Hematopoietic multipotent progenitor cell (in vitro differentiated cells): ENCODE results near the gene PUS10. TPM values are rescaled to one million over a fixed set of nuclear protein-coding genes. Genes with fewer than 3 reads are reported as not detected.
A peak's percentile ranks its signal among the peaks of the same experiment; 100 is the strongest.
"Not testable (repeated sequence)": the region's sequence is repeated elsewhere in the genome, so short reads cannot be mapped to it uniquely, and the experiment has no call there.

ENCODE experiments used
- DNase-seq, 3 donors: peaks; one replicate each; pipeline ENCODE4 v3.0.0-alpha.2; 2011 to 2015; ENCODE audit warnings: low read depth in 2 of 3, low spot score in 2 of 3
- total RNA-seq: library from RNA; depleted of rRNA; stranded (reverse); fragments of >200 nt; gene quantifications from one replicate; pipeline ENCODE4 v1.2.3, GENCODE V29; 2012

The PUS10 gene, protein sequence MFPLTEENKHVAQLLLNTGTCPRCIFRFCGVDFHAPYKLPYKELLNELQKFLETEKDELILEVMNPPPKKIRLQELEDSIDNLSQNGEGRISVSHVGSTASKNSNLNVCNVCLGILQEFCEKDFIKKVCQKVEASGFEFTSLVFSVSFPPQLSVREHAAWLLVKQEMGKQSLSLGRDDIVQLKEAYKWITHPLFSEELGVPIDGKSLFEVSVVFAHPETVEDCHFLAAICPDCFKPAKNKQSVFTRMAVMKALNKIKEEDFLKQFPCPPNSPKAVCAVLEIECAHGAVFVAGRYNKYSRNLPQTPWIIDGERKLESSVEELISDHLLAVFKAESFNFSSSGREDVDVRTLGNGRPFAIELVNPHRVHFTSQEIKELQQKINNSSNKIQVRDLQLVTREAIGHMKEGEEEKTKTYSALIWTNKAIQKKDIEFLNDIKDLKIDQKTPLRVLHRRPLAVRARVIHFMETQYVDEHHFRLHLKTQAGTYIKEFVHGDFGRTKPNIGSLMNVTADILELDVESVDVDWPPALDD
- 5.7 TPM for total RNA-seq

DNA sequence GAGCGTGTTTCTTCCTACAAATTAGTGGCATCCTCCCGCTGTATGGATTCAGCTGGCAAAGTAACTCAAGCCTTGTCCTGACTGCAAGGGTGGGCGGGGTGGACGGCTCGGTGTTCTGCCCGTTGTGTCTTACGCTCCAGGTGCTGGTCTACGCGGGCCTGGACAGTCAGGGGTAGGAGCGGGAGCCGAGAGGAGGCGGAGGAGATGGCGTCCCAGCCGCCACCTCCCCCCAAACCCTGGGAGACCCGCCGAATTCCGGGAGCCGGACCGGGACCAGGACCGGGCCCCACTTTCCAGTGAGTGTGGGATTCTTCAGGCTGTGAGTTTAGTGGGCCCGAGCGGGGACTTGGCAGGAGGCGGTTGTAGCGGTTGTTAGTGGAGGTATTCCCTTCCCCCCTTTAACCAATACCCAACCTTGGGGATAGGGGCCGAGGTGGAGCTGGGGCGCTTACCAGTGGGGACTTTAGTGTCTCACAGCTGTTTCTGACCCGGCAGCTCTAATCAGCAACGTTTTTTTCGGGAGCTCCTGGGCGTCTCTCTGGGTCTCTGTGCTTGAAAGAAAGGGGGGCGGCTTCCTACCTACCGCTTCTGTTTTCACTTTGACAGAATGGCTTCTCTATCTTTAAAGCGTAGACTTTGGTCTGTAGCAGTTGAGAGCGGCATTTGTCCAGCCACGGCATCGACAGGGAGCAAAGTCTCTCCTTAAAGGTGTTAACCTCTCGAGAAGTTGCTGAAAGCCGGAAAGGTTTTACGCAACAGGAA is at the start of gene PUS10, which contains the start of gene PEX13:
TSS of gene PUS10 (minus strand) at position 700 of the 762 bp plus-strand sequence. CDS start 6,365 bp downstream, outside the sequence.
TSS of gene PEX13 (plus strand) at position 165 of the 762 bp plus-strand sequence. CDS start at position 205, 40 bp downstream.
- DNase-seq, result peak; percentile 11 to 71 (median 65)

- DNase-seq, result peak; percentile 63 to 89 (median 82)
Observed at GRCh38 chr2:61065714-61066709, 48.0 kb upstream of the PUS10 start, which contains the start of gene SANBR. TSS of gene SANBR (plus strand) at chr2:61065871. CDS start at chr2:61070351, 4,480 bp downstream.

DNA sequence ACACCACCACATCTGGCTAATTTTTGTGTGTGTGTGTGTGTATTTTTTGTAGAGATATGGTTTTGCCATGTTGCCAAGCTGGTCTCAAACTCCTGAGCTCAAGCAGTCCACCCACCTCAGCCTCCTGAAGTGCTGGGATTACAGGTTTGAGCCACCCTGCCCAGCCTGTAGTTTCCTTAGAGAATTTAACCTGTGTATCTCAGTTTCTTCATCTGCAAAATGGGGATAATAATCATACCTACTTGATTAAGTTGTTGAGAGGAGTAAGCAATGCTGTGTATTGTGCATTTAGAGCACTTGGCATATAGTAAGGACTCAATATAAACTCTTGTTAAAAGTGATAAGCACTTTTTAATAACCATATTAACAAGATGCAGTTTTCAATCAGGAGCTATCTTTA is 41.3 kb upstream of the PUS10 start:
- no peak for DNase-seq

DNA sequence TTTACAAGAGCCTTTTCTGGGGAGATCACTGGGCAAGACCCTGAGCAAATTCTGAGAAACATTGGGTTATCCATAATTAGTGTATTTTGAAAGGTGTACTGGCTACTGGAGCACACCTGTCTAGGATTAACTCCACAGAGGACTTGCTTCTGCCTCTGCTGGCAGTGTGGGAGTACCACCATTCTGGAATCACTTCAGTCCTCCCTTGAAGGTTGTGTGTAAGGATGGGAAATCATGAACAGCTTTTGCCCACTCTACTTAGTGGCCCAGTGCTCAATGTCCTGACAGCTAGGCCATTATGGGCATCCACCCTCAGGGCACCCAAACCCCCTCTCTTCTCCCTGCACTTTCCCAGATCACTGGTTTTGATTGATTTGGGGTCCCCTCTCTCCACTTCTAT is 39.5 kb upstream of the PUS10 start:
- no peak for DNase-seq

GRCh38 chr2:61055557-61055956 is 37.5 kb upstream of the PUS10 start:
- DNase-seq, result peak in 2 of 3 donors; percentile 22 to 68

- DNase-seq, result no peak
Observed at GRCh38 chr2:61045999-61046398, 27.9 kb upstream of the PUS10 start.

DNA sequence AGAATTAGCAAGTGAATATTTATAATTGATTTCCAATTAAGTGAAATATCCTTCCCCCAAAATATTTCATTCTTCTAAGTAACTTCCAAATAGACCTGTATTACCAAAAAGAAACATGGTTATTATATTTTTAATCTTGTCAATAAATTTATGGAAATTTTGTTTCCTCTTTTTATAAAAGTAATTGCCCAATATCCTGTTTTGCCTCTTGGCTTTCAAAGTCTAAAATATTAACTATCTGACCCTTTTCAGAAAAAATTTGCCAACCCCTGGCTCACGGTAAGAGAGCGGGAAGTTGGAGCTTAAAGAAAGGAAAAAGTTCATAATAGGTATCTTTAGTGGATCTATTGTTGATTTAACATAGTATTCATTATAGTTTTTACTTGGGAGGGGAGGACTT is 27.2 kb upstream of the PUS10 start:
- DNase-seq, result no peak

DNA sequence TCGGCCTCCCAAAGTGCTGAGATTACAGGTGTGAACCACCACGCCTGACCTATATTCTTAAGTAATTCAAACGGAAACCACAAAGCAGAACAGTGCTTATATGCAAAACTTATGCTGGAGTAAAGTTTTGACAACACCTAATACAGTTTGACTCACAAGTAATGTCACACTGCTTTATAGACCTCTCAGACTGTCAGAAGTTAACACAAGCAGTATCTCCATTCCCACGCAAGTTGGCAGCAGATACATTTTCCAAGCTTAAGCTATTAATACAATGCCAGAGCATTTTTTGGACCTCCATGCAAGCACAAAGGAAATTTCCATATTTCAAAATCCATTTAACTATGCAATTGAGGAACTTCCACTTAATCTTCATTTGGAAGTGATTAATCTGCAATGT is 26.6 kb upstream of the PUS10 start:
- DNase-seq, result no peak

- no peak for DNase-seq
Observed at GRCh38 chr2:61042807-61043206, 24.8 kb upstream of the PUS10 start.

DNA sequence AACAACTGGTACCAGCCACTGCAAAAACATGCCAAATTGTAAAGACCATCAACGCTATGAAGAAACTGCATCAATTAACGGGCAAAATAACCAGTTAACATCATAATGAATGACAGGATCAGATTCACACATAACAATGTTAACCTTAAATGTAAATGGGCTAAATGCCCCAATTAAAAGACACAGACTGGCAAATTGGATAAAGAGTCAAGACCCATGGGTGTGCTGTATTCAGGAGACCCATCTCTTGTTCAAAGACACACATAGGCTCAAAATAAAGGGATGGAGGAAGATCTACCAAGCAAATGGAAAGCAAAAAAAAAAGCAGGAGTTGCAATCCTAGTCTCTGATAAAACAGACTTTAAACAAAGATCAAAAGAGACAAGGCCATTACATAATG is 18.6 kb upstream of the PUS10 start:
- DNase-seq, result not testable (repeated sequence)

DNA sequence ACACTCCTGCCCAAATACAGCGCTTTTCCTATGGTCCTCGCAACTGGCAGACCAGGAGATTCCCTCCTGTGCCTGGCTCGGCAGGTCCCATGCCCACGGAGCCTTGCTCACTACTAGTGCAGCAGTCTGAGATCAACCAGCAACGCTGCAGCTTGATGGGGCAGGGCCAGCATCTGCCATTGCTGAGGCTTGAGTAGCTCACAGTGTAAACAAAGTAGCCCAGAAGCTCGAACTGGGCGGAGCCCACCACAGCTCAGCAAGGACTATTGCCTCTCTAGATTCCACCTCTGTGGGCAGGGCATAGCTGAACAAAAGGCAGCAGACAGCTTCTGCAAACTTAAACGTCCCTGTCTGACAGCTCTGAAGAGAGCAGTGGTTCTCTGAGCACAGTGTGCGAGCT is 16.5 kb upstream of the PUS10 start:
- DNase-seq, result not testable (repeated sequence)

DNA sequence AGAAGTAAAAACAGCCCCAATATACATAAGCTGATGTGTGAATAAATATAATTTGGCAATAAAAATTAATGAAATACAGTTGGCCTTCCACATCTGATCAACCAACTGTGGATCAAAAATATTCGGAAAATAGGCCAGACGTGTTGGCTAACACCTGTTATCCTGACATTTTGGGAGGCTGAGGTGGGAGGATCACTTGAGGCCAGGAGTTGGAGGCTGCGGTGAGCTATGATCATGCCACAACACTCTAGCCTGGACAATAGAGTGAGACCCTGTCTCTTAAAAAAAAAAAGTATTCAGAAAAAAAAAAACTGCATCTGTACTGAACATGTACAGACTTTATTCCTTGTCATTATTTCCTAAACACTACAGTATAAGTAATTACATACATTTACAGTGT is 11.5 kb upstream of the PUS10 start:
- DNase-seq, result no peak

DNA sequence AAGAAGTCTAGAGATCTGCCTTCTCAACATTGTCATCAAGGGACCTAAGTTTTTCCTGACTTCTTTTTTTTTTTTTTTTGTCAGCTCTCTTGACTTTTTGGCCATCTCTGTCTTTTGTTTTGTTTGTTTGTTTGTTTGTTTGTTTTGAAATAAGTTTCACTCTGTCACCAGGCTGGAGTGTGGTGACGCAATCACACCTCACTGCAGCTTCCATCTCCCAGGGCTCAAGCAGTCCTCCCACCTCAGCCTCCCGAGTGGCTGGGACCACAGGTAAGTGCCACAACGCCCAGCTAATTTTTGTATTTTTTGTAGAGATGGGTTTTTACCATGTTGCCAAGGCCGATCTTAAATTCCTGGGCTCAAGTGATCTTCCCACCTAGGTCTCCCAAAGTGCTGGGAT is 5.6 kb upstream of the PUS10 start:
- no peak for DNase-seq

- DNase-seq, result no peak
Observed at GRCh38 chr2:61021228-61021660, 3.2 kb upstream of the PUS10 start.

DNA sequence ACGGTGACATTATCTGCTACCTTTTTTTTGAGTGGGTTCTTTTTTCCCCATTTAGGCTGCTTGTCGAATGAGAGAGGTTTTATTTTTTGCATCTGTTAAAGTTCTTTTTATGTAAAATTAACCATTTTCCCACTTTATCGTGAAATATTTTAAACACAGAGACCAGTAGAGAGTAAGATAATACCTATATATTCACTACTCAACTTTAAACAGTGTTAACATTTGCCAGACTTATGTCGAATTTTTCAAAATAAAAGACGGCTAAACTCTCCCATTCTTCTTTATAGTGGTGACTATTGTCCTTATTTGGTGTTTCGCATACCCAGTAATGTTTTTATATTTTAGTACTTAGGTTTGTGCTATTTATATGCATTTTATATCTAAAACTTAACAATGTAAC is 743 bp upstream of the PUS10 start:
- DNase-seq, result no peak

GRCh38 chr2:61018318-61018755 is 282 bp upstream of the PUS10 start:
- no peak for DNase-seq

- DNase-seq, result peak; percentile 46 to 81 (median 80)
Observed at GRCh38 chr2:61017003-61017555, 976 bp downstream of the PUS10 start.

DNA sequence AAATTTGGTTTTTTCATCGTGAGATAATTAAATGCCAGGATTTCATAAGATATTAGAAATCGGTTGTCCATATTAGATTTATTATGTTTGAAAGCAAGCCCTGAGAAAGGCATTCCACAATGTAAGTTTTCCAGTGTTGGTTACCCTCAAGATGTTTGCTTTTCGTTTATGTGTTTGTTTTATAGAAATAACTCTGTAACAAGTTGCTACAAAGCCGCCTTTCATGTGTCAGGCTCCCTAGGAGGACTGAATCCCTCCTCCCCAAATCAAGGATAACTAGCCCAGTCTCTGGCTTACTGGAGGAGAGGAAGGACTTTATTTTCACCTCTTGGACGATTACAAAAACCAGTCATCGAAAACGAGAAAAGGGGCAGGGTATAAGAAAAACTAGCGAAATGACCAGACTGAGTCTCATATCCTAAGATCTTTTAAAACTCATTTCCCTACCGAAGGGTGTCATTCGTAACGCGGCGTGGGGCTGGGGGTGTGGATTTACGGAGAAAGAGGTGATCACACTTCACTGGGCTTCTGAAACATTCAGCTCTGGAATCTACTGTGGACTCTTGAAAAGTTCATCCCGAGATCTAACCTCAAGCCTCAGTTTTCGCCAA is 1.6 kb downstream of the PUS10 start:
- no peak for DNase-seq

DNA sequence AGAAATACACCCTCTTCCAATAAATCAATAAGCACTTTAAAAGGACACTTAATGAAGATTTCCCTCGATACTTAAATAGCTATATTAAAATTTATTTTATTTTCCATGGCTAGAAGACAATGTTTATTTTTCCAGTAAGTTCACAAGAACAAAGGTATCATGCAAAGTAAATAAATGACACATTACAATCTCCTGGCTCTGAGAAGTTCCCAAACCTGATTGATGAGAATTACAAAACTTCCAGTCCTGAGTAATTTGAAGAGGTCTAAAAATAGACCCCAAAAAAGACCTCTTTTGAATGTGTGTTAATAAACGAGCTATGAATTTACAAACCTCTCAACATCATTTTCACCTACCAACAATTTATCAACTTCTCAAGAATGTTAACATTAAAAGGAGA is 2.1 kb downstream of the PUS10 start:
- no peak for DNase-seq
